Fibroblast of lung (primary cell): Measurements from ENCODE around the gene PRCP.

Experiments used
- CTCF ChIP-seq, 2 donors: IDR thresholded peaks in 1 of 2; conservative IDR thresholded peaks in 1 of 2; 1 replicate in 1 of 2; 2 replicates in 1 of 2; pipeline ENCODE4 v1.5.1; 2011 to 2012; ENCODE audit warnings: low read length in 2 of 2, control low read depth in 1 of 2, inconsistent platforms in 1 of 2, low read depth in 1 of 2, mild to moderate bottlenecking in 1 of 2
- EZH2 ChIP-seq: IDR thresholded peaks from 2 replicates; pipeline ENCODE4 v1.5.1; 2012; ENCODE audit warnings: low read length, control low read depth, mild to moderate bottlenecking; ENCODE audit errors: missing control alignments

GRCh38 chr11:82810326-82810725, 89.9 kb downstream of the PRCP start:
- no peak for TF ChIP-seq CTCF (conservative IDR thresholded peaks at IDR 0.05 in 1 of 2, IDR thresholded peaks at IDR 0.05 in 1 of 2; ENCODE audit: low read depth in 1 of 2, low read length in 2 of 2)
- TF ChIP-seq EZH2, result no peak
